ENCODE results near the gene ZC3H4. TPM values are rescaled to one million over a fixed set of nuclear protein-coding genes. Genes with fewer than 3 reads are reported as not detected.
A peak's percentile ranks its signal among the peaks of the same experiment; 100 is the strongest.

ZC3H4 gene
- total RNA-seq, 1 experiment from 2014 or later = 105 TPM

- Histone ChIP-seq H3T11ph (ENCODE audit: low read length) (no peak overlapping the region), H3K27me3 (ENCODE audit: insufficient read depth, low read length) (no peaks in the 10 kb centered on the region), H3K4ac (ENCODE audit: low read depth, low read length) (no peak overlapping the region), H3K14ac (ENCODE audit: insufficient read depth, low read length) (no peak overlapping the region), H4K20me1 (ENCODE audit: control insufficient read depth, insufficient read depth, insufficient read length) (no peaks in the 10 kb centered on the region), H2BK15ac (ENCODE audit: low read depth, low read length) (no peak overlapping the region), H3K79me2 (ENCODE audit: insufficient read depth, low read length) (no peaks in the 10 kb centered on the region), H2BK12ac (ENCODE audit: insufficient read length, low read depth, low read length) (no peak overlapping the region), H2BK20ac (ENCODE audit: low read depth, low read length, poor library complexity, severe bottlenecking) (no peak overlapping the region), H3K18ac (ENCODE audit: insufficient read length, low read depth, low read length) (no peak overlapping the region), H2BK5ac (ENCODE audit: insufficient read length, low read length) (no peak overlapping the region), H3K4me1 (ENCODE audit: insufficient read depth, low read length) (peaks cover 4% of the 10 kb centered on the region; the same call in 1 of the 2 replicates), H2AFZ (ENCODE audit: low read length) (no peak overlapping the region), H3K23ac (ENCODE audit: insufficient read length, low read depth, low read length) (no peak overlapping the region), H4K5ac (ENCODE audit: insufficient read length, low read depth, low read length) (no peak overlapping the region), H4K8ac (replicated peaks; ENCODE audit: insufficient read length, low read depth, low read length) (no peak overlapping the region), H2AK5ac (ENCODE audit: insufficient read length, low read length) (no peak overlapping the region), H3K79me1 (ENCODE audit: insufficient read depth, low read depth, low read length, poor library complexity, severe bottlenecking) (peaks cover 7% of the 10 kb centered on the region), H3K4me2 (ENCODE audit: insufficient read depth, insufficient read length, low read length) (peak overlapping the region; percentile 55), H4K91ac (ENCODE audit: insufficient read length, low read depth, low read length) (no peak overlapping the region), H3K9ac (ENCODE audit: extremely low read depth, insufficient read length, low read length) (no peak overlapping the region), H3K27ac (ENCODE audit: insufficient read length, low read depth, low read length) (no peak overlapping the region), H3K56ac (ENCODE audit: insufficient read length, low read depth, low read length) (no peak overlapping the region), H2BK120ac (ENCODE audit: low read depth, low read length, poor library complexity, severe bottlenecking) (no peak overlapping the region), H3K23me2 (ENCODE audit: insufficient read length, low read depth, low read length, poor library complexity, severe bottlenecking) (peaks cover 3% of the 10 kb centered on the region), H3K9me3 (ENCODE audit: control insufficient read depth, low read depth, low read length) (no peaks in the 10 kb centered on the region)
- H3K27ac Mint-ChIP-seq = peak overlapping the region in 2 of 3 experiments; percentile 98; a peak in 4 of 7 replicates
- peak; percentile 92 for DNase-seq
- WGBS (ENCODE audit: extremely low coverage, insufficient read length, low lambda C conversion rate) = no CpG with 5 or more reads among the region's 42 CpGs
- H3K27me3 Mint-ChIP-seq (ENCODE audit: low read depth) = peaks cover 1% of the 10 kb centered on the region; the same call in 1 of the 2 replicates
- H3K4me3 Mint-ChIP-seq = peak overlapping the region; percentile 99 to 100
- no peaks in the 10 kb centered on the region; a peak in 1 of 5 replicates for H3K9me3 Mint-ChIP-seq
- TF ChIP-seq, protein P1, sequence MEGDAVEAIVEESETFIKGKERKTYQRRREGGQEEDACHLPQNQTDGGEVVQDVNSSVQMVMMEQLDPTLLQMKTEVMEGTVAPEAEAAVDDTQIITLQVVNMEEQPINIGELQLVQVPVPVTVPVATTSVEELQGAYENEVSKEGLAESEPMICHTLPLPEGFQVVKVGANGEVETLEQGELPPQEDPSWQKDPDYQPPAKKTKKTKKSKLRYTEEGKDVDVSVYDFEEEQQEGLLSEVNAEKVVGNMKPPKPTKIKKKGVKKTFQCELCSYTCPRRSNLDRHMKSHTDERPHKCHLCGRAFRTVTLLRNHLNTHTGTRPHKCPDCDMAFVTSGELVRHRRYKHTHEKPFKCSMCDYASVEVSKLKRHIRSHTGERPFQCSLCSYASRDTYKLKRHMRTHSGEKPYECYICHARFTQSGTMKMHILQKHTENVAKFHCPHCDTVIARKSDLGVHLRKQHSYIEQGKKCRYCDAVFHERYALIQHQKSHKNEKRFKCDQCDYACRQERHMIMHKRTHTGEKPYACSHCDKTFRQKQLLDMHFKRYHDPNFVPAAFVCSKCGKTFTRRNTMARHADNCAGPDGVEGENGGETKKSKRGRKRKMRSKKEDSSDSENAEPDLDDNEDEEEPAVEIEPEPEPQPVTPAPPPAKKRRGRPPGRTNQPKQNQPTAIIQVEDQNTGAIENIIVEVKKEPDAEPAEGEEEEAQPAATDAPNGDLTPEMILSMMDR (conservative IDR thresholded peaks at IDR 0.05) = no peak
- H3K4me1 Mint-ChIP-seq = peaks cover 11 to 21% of the 10 kb centered on the region in 2 experiments
- no peaks in the 10 kb centered on the region; a peak in 3 of 7 replicates for H3K36me3 Mint-ChIP-seq (ENCODE audit: insufficient read depth in 1 of 3, low read depth in 3 of 3)
These were observed 65.7 kb downstream of the ZC3H4 start for GRCh38 chr19:47047763-47048405.

Data from H9 (cell line).